GM12874 (cell line): Measurements from ENCODE around the gene CDH22.

ENCODE experiments used
- TF ChIP-seq, protein P1 (sequence below): IDR thresholded peaks from 2 replicates; pipeline ENCODE4 v1.5.1; 2011; ENCODE audit warnings: low read depth, mild to moderate bottlenecking, control low read depth, low read length, moderate library complexity; ENCODE audit not compliant: insufficient read depth

The CDH22 gene

DNA sequence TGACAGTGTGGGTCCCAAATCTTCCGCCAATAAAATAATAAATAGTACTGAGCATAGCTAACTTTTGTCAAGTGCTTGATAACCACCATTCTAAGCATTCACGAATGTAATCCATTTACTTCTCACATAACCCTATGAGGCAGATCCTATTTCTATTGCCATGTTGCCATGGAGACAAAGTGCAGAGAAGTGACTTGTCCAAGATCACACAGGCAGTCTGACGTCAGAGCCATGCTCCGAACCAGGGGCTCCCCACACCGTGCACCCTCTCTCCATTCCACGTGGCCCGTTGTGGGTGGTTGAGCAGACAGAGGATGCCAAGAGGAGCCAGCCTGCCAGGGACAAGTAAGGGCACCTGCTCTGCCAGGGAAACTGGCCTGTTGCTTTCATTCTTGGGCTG is 38.9 kb downstream of the CDH22 start:
- TF ChIP-seq, protein P1, sequence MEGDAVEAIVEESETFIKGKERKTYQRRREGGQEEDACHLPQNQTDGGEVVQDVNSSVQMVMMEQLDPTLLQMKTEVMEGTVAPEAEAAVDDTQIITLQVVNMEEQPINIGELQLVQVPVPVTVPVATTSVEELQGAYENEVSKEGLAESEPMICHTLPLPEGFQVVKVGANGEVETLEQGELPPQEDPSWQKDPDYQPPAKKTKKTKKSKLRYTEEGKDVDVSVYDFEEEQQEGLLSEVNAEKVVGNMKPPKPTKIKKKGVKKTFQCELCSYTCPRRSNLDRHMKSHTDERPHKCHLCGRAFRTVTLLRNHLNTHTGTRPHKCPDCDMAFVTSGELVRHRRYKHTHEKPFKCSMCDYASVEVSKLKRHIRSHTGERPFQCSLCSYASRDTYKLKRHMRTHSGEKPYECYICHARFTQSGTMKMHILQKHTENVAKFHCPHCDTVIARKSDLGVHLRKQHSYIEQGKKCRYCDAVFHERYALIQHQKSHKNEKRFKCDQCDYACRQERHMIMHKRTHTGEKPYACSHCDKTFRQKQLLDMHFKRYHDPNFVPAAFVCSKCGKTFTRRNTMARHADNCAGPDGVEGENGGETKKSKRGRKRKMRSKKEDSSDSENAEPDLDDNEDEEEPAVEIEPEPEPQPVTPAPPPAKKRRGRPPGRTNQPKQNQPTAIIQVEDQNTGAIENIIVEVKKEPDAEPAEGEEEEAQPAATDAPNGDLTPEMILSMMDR = no peak

- TF ChIP-seq, protein P1 = no peak
Measured at GRCh38 chr20:46268662-46269061, 39.6 kb downstream of the CDH22 start.

DNA sequence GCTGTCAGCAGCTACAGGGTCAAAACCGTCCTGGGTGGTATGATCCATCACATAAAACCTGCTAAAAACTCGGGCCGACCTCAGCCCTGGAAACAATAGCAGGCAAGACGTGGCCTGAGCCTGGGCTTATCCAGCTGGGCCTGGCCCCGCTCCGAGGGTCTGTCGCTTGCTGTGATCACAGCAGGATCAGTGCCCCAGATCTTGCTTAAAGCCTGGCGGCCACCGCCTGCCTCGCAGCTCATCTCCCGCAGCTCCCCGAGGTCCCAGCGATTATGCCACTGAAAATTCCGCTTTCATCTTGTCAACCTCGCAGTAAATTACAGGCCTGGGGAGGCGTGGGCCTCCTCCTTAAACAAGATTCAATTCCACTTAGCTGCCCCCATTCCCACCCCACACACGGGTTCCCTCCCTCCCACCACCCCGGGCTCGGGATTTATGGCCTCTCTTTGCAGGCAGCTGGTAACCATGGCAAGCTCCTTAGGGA is 40.1 kb downstream of the CDH22 start:
- TF ChIP-seq, protein P1 = no peak

DNA sequence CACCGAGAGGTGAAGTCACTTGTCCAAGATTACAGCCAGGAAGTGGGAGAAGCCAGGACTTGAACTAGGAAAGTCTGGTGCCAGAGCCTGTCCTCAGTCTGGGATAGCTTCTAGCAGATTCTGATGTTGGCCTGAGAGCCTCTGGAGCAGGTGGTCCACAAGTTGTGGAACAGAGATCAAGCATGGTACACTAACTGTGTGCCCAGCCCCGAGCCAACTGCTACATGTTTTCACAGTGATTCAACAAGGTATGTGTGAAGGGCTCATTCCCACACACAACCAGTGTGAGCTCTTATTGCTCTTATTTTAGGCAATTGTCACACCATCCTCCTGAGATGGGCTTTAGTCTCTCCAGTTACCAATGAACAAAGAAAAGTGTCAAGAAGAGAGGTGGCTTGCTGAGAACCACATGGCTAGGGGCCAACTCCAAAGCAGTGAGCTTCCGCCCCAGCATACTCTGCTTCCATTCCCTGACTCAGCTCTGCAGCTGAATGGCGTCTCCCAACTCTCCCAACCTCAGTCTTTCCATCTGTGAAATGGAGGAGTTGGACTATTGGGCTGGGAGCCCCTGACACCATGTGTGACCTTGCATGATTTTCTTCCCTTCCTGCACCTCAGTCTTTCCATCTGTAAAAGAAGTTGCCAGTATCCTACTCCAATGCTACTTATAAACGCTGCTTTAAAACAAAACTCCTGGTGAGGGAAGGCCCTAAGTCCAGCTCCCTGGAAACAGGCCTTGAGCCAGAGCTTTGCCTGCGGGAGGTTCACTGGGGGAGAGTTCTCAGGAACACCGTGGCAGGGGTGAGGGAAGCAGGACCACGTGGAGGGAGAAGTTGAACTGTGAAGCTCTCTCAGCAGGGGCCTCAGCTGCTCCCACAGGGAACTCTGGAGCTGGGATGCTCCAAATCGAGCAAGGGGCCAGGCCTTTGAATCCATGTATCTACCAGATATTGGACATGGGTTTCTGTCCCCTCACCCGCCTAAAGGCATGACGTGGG is 40.9 kb downstream of the CDH22 start:
- TF ChIP-seq, protein P1 = no peak

DNA sequence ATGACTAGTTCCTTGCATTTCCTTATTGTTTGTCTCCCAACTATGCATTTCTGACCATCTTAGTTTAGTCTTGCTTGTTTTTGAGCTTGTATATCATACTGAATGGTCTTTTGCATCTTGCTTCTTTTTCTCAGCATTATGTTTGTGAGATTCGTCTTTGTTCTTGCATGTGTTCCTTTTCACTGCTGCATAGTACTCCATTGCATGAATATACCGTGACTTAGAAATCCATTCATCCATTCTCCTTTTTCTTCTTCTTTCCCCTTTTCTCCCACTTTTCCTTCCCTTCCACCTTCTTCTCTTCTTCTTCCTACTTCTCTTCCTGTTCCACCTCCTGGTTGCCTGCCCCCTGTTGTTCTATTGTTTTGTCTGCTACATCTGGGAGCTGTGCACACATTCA is 42.8 kb downstream of the CDH22 start:
- TF ChIP-seq, protein P1 = no peak

DNA sequence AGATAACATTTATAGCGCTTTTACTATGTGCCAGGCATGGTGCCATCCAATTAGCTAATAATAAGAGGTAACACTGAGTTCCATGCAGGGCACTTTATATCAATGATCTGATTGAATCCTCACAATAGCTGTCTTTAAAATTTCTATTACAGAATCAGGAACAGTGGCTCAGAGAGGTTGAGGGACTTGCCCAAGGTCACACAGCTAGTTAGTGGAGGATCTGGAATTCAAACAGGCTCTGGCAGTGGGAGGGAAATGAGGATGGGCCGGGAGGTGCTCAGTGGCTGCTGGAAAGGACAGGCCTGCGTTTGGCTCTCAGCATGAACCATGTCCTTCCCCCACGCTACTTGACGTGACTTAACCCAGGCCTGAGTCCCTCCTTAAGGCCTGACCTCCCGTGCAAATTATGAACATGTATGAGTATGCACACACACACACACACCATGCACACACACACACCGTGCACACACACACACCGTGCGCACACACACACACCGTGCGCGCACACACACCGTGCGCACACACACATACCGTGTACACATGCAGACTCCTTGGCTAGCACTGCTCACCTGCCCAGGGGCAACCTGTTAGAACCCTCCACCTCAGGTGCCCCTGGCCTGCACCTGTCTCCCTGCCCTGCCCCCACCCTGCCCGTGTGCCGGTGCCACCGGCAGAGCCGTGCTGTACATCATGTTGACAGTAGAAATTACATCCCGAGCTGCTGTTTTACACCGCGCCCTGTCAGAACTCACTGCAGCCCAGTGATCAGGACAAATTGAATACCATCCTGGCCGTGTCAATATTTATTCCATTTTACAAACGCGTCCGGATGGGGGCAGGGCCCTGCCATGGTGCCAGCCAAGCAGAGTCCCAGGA is 43.7 kb downstream of the CDH22 start:
- TF ChIP-seq, protein P1 = no peak

- TF ChIP-seq, protein P1 = no peak
Measured at GRCh38 chr20:46261456-46262253, 46.6 kb downstream of the CDH22 start.
